ENCODE results near the gene C10orf67.

Gene C10orf67

DNA sequence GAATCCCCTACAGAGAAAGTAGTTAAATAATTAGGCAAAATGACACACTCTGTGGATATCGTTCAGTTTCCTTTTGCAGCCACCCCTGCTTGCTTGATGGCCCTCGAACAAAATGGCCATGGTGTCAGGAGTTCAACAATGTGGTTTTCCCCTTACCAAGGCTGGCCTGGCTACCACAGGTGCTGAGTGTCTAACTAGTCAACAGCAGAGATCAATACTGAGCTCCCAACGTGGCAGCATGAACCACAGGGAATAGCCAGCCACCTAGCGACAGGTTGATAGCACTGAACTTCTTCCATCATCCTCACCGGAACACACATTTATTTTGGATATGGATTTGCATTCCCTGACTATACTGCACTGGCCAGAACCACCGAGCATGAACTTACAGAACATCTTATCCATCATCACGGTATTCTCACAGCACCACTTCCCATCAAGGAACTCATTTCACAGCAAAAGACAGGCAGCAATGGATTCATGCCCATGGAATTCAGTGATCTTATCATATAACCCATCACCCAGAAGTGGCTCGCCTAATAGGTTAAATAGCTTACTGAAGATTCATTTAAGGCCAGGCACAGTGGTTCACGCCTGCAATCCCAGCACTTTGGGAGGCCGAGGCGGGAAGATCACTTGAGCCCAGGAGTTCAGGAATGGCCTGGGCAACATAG lies 6.3 kb downstream of the C10orf67 start:
- TF ChIP-seq CTCF (IDR thresholded peaks at IDR 0.05; ENCODE audit: insufficient read depth, low read length) (no peak), SPI1 (IDR thresholded peaks at IDR 0.05; ENCODE audit: borderline replicate concordance, low read depth) (no peak), GABPA (IDR thresholded peaks at IDR 0.05; ENCODE audit: low read depth) (no peak), POLR2AphosphoS5 (IDR thresholded peaks at IDR 0.05; ENCODE audit: low read depth) (no peak)
- Histone ChIP-seq H3K4me3 (replicated peaks; ENCODE audit: insufficient read depth, low read length) (no peak overlapping the region), H3K27ac (replicated peaks) (no peak overlapping the region), H3K27me3 (ENCODE audit: insufficient read depth, poor library complexity, severe bottlenecking) (no peaks in the 10 kb centered on the region)
- no peak for DNase-seq (ENCODE audit: low read depth in 1 of 2, low spot score in 1 of 2)

DNA sequence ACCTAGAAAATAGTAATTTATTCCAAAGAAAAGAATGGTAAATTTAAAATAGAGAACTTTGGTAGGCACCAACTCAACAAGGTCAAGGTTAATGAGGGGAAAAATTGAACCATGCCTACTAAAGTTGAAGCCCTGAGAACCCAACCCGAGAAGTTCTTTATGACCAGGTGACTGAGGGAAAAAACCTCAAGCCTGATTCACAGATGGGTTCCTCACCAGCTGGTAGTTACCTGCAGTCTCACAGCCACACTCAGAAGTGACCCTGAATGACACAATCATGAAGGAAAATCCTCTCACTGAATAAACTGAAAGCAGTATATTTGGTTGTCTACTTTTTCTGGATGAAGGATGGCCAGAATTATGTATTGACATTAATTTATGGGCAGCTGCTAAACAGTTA lies 7.0 kb downstream of the C10orf67 start:
- no peaks in the 10 kb centered on the region for H3K27me3 ChIP-seq (ENCODE audit: insufficient read depth, poor library complexity, severe bottlenecking)
- no peak for DNase-seq (ENCODE audit: low read depth in 1 of 2, low spot score in 1 of 2)
- TF ChIP-seq POLR2AphosphoS5 (IDR thresholded peaks at IDR 0.05; ENCODE audit: low read depth): no peak
- no peak for TF ChIP-seq GABPA (IDR thresholded peaks at IDR 0.05; ENCODE audit: low read depth)
- no peak for TF ChIP-seq SPI1 (IDR thresholded peaks at IDR 0.05; ENCODE audit: borderline replicate concordance, low read depth)
- no peak for TF ChIP-seq REST (IDR thresholded peaks at IDR 0.05; ENCODE audit: insufficient replicate concordance, low read depth)
- no peak for TF ChIP-seq CTCF (IDR thresholded peaks at IDR 0.05; ENCODE audit: insufficient read depth, low read length)
- H3K27ac ChIP-seq (replicated peaks): no peak overlapping the region
- no peak overlapping the region for H3K4me3 ChIP-seq (replicated peaks; ENCODE audit: insufficient read depth, low read length)

GRCh38 chr10:23331567-23332301 lies 12.9 kb downstream of the C10orf67 start:
- no peak for DNase-seq (ENCODE audit: low read depth in 1 of 2, low spot score in 1 of 2)
- H3K4me3 ChIP-seq (replicated peaks; ENCODE audit: insufficient read depth, low read length): no peak overlapping the region
- no peak for TF ChIP-seq CTCF (IDR thresholded peaks at IDR 0.05; ENCODE audit: insufficient read depth, low read length)
- no peak for TF ChIP-seq POLR2AphosphoS5 (IDR thresholded peaks at IDR 0.05; ENCODE audit: low read depth)
- TF ChIP-seq REST (IDR thresholded peaks at IDR 0.05; ENCODE audit: insufficient replicate concordance, low read depth): no peak
- TF ChIP-seq GABPA (IDR thresholded peaks at IDR 0.05; ENCODE audit: low read depth): no peak
- no peak for TF ChIP-seq SPI1 (IDR thresholded peaks at IDR 0.05; ENCODE audit: borderline replicate concordance, low read depth)
- H3K27me3 ChIP-seq (ENCODE audit: insufficient read depth, poor library complexity, severe bottlenecking): no peaks in the 10 kb centered on the region
- H3K27ac ChIP-seq (replicated peaks): no peak overlapping the region

All from HL-60 (cell line).